HG03571 (cell line): ENCODE measurements around the gene SST.

Source experiments
- ATAC-seq: cut with Tn5 transposase; IDR thresholded peaks from one replicate; pipeline ENCODE4 v1.9.1; 2021; ENCODE audit not compliant: unreplicated experiment

The SST gene

GRCh38 chr3:187636528-187636927, 33.7 kb downstream of the SST start:
- ATAC-seq, result no peak

GRCh38 chr3:187630404-187630803, 39.8 kb downstream of the SST start:
- no peak for ATAC-seq

GRCh38 chr3:187629711-187630110, 40.5 kb downstream of the SST start:
- no peak for ATAC-seq

- no peak for ATAC-seq
These were observed 42.0 kb downstream of the SST start for GRCh38 chr3:187628169-187628568.

- ATAC-seq, result no peak
These were observed 43.6 kb downstream of the SST start for GRCh38 chr3:187626581-187626980.

- ATAC-seq, result no peak
These were observed 45.6 kb downstream of the SST start for GRCh38 chr3:187624588-187624987.

- ATAC-seq, result no peak
These were observed 46.8 kb downstream of the SST start for GRCh38 chr3:187623285-187623814.

GRCh38 chr3:187621881-187622280, 48.3 kb downstream of the SST start:
- ATAC-seq, result no peak

GRCh38 chr3:187619461-187619860, 50.7 kb downstream of the SST start:
- no peak for ATAC-seq
